ENCODE results near the gene TSPEAR. TPM values are rescaled to one million over a fixed set of nuclear protein-coding genes. Genes with fewer than 3 reads are reported as not detected.

TSPEAR gene
- total RNA-seq, 2 donors from 2014 or later: 0.85 TPM; not detected in 1

- Histone ChIP-seq H3K27ac (no peak overlapping the region), H3K36me3 (no peaks in the 10 kb centered on the region), H3K27me3 (replicated peaks; ENCODE audit: insufficient read depth) (peaks cover 3% of the 10 kb centered on the region), H3K4me3 (no peak overlapping the region), H3K9me3 (no peaks in the 10 kb centered on the region), H3K4me1 (replicated peaks) (no peaks in the 10 kb centered on the region)
- TF ChIP-seq POLR2AphosphoS5 (IDR thresholded peaks at IDR 0.05) (peak; percentile 39), POLR2A (IDR thresholded peaks at IDR 0.05) (no peak), CTCF (IDR thresholded peaks at IDR 0.05) (peak in 1 of 4 experiments; percentile 33)
- WGBS: 50% methylated on average over 11 of the region's 11 CpGs
- DNase-seq (ENCODE audit: low spot score): peak; percentile 41
- intact Hi-C loops (cut with DNase I): no loop called here
Observed at GRCh38 chr21:44752671-44753235, 41.4 kb upstream of the TSPEAR start.

- H3K27me3 ChIP-seq (replicated peaks; ENCODE audit: insufficient read depth): peaks cover 3% of the 10 kb centered on the region
- intact Hi-C loops (cut with DNase I): no loop called here
- H3K9me3 ChIP-seq: no peaks in the 10 kb centered on the region
- H3K27ac ChIP-seq: no peak overlapping the region
- no peaks in the 10 kb centered on the region for H3K36me3 ChIP-seq
- 84% methylated on average over 34 of the region's 34 CpGs for WGBS
- TF ChIP-seq POLR2A (IDR thresholded peaks at IDR 0.05) (no peak), POLR2AphosphoS5 (IDR thresholded peaks at IDR 0.05) (no peak), CTCF (IDR thresholded peaks at IDR 0.05) (no peak)
- H3K4me1 ChIP-seq (replicated peaks): no peaks in the 10 kb centered on the region
- DNase-seq (ENCODE audit: low spot score): no peak
- H3K4me3 ChIP-seq: no peak overlapping the region
Observed at GRCh38 chr21:44751799-44752636, 40.6 kb upstream of the TSPEAR start.

GRCh38 chr21:44751186-44751798, 39.9 kb upstream of the TSPEAR start:
- Histone ChIP-seq H3K36me3 (no peaks in the 10 kb centered on the region), H3K9me3 (no peaks in the 10 kb centered on the region), H3K27ac (no peak overlapping the region), H3K4me1 (replicated peaks) (no peaks in the 10 kb centered on the region), H3K27me3 (replicated peaks; ENCODE audit: insufficient read depth) (peaks cover 3% of the 10 kb centered on the region), H3K4me3 (no peak overlapping the region)
- no peak for DNase-seq (ENCODE audit: low spot score)
- 92% methylated on average over 24 of the region's 24 CpGs for WGBS
- TF ChIP-seq POLR2A (IDR thresholded peaks at IDR 0.05) (no peak), POLR2AphosphoS5 (IDR thresholded peaks at IDR 0.05) (no peak), CTCF (IDR thresholded peaks at IDR 0.05) (no peak)
- intact Hi-C loops (cut with DNase I): no loop called here

GRCh38 chr21:44750675-44751025, 39.3 kb upstream of the TSPEAR start:
- Histone ChIP-seq H3K27me3 (replicated peaks; ENCODE audit: insufficient read depth) (peaks cover 3% of the 10 kb centered on the region), H3K9me3 (no peaks in the 10 kb centered on the region), H3K4me3 (no peak overlapping the region), H3K36me3 (no peaks in the 10 kb centered on the region), H3K4me1 (replicated peaks) (no peaks in the 10 kb centered on the region), H3K27ac (no peak overlapping the region)
- intact Hi-C loops (cut with DNase I): no loop called here
- no peak for TF ChIP-seq CTCF (IDR thresholded peaks at IDR 0.05)
- no peak for TF ChIP-seq POLR2A (IDR thresholded peaks at IDR 0.05)
- WGBS: 72% methylated on average over 12 of the region's 12 CpGs
- no peak for DNase-seq (ENCODE audit: low spot score)

Measured in prostate gland (tissue), 2 donors.